RWPE2 (cell line): ENCODE measurements around the gene DGKZ.

Experiments
- ATAC-seq: fragments of 200-7000 bp; cut with Tn5 transposase; 3 replicates; pipeline ENCODE4 v1.9.1; 2021; ENCODE audit warnings: low read depth
- DNase-seq: peaks from one replicate; pipeline ENCODE4 v3.0.0-alpha.2; 2020; ENCODE audit warnings: low spot score
- H3K27ac ChIP-seq: fragments of 450-650 bp; 2 replicates; pipeline ENCODE4 v1.5.1; 2017; ENCODE audit warnings: mild to moderate bottlenecking; ENCODE audit not compliant: poor library complexity, severe bottlenecking
- H3K27me3 ChIP-seq: fragments of 250-450 bp; sonication (Bioruptor Pico); 2 replicates; pipeline ENCODE4 v1.5.1; 2021; ENCODE audit warnings: mild to moderate bottlenecking, moderate library complexity; ENCODE audit not compliant: insufficient read depth, poor library complexity, severe bottlenecking
- H3K36me3 ChIP-seq: fragments of 250-450 bp; sonication (Bioruptor Pico); 2 replicates; pipeline ENCODE4 v1.5.1; 2020; ENCODE audit warnings: low read depth, mild to moderate bottlenecking, moderate library complexity
- H3K4me1 ChIP-seq: fragments of 250-450 bp; sonication (Bioruptor Pico); 2 replicates; pipeline ENCODE4 v1.5.1; 2021; ENCODE audit warnings: mild to moderate bottlenecking, moderate library complexity; ENCODE audit not compliant: insufficient read depth, poor library complexity, severe bottlenecking
- H3K4me3 ChIP-seq: fragments of 250-450 bp; sonication (Bioruptor Pico); 2 replicates; pipeline ENCODE4 v1.5.1; 2021; ENCODE audit warnings: mild to moderate bottlenecking, moderate library complexity; ENCODE audit not compliant: severe bottlenecking
- H3K9me3 ChIP-seq: fragments of 250-450 bp; sonication (Bioruptor Pico); 2 replicates; pipeline ENCODE4 v1.5.1; 2021; ENCODE audit warnings: mild to moderate bottlenecking, moderate library complexity; ENCODE audit not compliant: severe bottlenecking
- CTCF ChIP-seq: fragments of 450-650 bp; IDR thresholded peaks from one replicate; pipeline ENCODE4 v1.5.1; 2017; ENCODE audit warnings: mild to moderate bottlenecking, moderate library complexity; ENCODE audit not compliant: poor library complexity, severe bottlenecking

DGKZ gene

GRCh38 chr11:46332568-46333393 is 14.5 kb upstream of the DGKZ start:
- TF ChIP-seq CTCF = no peak
- Histone ChIP-seq H3K36me3 (no peaks in the 10 kb centered on the region), H3K27ac (no peak overlapping the region), H3K9me3 (no peaks in the 10 kb centered on the region), H3K4me3 (peak overlapping the region; percentile 18), H3K27me3 (peaks cover 42% of the 10 kb centered on the region), H3K4me1 (no peaks in the 10 kb centered on the region)
- DNase-seq (no peak), ATAC-seq (peak; percentile 48)

- peaks cover 42% of the 10 kb centered on the region for H3K27me3 ChIP-seq
- ATAC-seq (no peak), DNase-seq (no peak)
- no peaks in the 10 kb centered on the region for H3K36me3 ChIP-seq
- peak overlapping the region; percentile 18 for H3K4me3 ChIP-seq
- H3K27ac ChIP-seq = no peak overlapping the region
- H3K4me1 ChIP-seq = no peaks in the 10 kb centered on the region
- TF ChIP-seq CTCF = no peak
- H3K9me3 ChIP-seq = no peaks in the 10 kb centered on the region
Observed at GRCh38 chr11:46333394-46333947, 13.8 kb upstream of the DGKZ start.

- Histone ChIP-seq H3K36me3 (no peaks in the 10 kb centered on the region), H3K4me1 (no peaks in the 10 kb centered on the region), H3K9me3 (no peaks in the 10 kb centered on the region), H3K27ac (no peak overlapping the region), H3K4me3 (no peak overlapping the region), H3K27me3 (peaks cover 42% of the 10 kb centered on the region)
- no peak for DNase-seq
- ATAC-seq = no peak
- no peak for TF ChIP-seq CTCF
Observed at GRCh38 chr11:46334211-46334610, 13.1 kb upstream of the DGKZ start.

- Histone ChIP-seq H3K27me3 (peaks cover 35% of the 10 kb centered on the region), H3K27ac (no peak overlapping the region), H3K36me3 (no peaks in the 10 kb centered on the region), H3K4me1 (no peaks in the 10 kb centered on the region), H3K4me3 (no peak overlapping the region), H3K9me3 (no peaks in the 10 kb centered on the region)
- ATAC-seq (no peak), DNase-seq (no peak)
- no peak for TF ChIP-seq CTCF
Observed at GRCh38 chr11:46335271-46335670, 12.0 kb upstream of the DGKZ start.
